ENCODE results near the gene PIM1.
"Not testable (repeated sequence)": the region's sequence is repeated elsewhere in the genome, so short reads cannot be mapped to it uniquely, and the experiment has no call there.

The PIM1 gene

GRCh38 chr6:37170273-37171200 is 585 bp downstream of the PIM1 start:
- in situ Hi-C loops (cut with MboI; ENCODE audit: low sequenced_read_pairs) = loop anchor here (5.0 to 10.0 kb wide), 2 partner anchors 118 to 146 kb away; no protein-coding TSS in a partner anchor

GRCh38 chr6:37171201-37171969 is 1.4 kb downstream of the PIM1 start:
- in situ Hi-C loops (cut with MboI; ENCODE audit: low sequenced_read_pairs) = loop anchor here (5.0 to 10.0 kb wide), 2 partner anchors 119 to 147 kb away; no protein-coding TSS in a partner anchor

DNA sequence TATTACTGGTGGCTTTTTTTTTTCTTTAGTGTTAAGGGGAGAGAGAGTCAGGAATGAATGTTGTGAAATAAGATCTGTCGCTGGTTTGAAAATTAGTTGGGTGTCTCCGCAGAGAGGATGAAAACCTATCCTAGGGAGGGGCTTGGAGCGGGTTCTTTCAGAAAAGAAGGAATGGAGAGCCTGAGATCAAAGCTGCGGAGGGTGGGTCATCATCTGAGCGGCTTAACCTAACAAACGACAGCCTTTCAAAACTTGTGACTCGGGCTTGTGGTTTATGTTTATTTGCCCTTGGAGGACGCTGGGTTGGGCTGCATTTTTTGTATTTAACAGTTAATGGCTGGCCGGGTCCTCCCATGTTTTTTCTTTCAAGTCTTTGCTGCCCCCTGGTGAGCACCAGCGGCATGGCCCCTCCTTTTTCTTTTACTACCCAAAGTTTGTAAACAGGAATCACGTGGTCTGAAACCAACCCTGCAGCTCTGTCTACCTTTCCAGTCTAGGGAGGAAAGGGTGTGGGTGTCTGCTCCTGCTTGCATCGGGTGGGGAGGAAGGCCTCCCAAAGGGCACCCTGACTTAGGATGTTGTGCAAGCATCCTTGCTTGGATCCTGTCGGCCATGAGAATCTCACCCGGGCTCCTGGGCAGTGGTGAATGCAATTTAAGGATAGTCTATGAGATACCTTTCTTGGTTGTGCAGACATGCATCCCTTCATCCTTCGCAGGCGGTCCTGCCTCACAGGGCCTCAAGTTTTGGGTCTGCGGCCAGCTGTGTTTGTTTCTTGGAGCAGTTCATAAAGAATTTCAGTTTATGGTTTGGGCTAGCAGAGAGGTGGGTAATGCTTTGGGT is 2.2 kb downstream of the PIM1 start:
- in situ Hi-C loops (cut with MboI; ENCODE audit: low sequenced_read_pairs) = loop anchor here (5.0 to 10.0 kb wide), 2 partner anchors 120 to 147 kb away; no protein-coding TSS in a partner anchor

- in situ Hi-C loops (cut with MboI; ENCODE audit: low sequenced_read_pairs) = loop anchor here (5.0 to 10.0 kb wide), 2 partner anchors 121 to 148 kb away; no protein-coding TSS in a partner anchor
Observed at GRCh38 chr6:37172912-37173492, 3.0 kb downstream of the PIM1 start.

- in situ Hi-C loops (cut with MboI; ENCODE audit: low sequenced_read_pairs) = loop anchor here (5.0 to 10.0 kb wide), 2 partner anchors 121 to 149 kb away; no protein-coding TSS in a partner anchor
Observed at GRCh38 chr6:37173493-37174195, 3.7 kb downstream of the PIM1 start.

DNA sequence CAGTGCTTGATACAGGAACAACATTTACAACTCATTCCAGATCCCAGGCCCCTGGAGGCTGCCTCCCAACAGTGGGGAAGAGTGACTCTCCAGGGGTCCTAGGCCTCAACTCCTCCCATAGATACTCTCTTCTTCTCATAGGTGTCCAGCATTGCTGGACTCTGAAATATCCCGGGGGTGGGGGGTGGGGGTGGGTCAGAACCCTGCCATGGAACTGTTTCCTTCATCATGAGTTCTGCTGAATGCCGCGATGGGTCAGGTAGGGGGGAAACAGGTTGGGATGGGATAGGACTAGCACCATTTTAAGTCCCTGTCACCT is 4.2 kb downstream of the PIM1 start:
- in situ Hi-C loops (cut with MboI; ENCODE audit: low sequenced_read_pairs) = loop anchor here (5.0 to 10.0 kb wide), 2 partner anchors 122 to 149 kb away; no protein-coding TSS in a partner anchor

DNA sequence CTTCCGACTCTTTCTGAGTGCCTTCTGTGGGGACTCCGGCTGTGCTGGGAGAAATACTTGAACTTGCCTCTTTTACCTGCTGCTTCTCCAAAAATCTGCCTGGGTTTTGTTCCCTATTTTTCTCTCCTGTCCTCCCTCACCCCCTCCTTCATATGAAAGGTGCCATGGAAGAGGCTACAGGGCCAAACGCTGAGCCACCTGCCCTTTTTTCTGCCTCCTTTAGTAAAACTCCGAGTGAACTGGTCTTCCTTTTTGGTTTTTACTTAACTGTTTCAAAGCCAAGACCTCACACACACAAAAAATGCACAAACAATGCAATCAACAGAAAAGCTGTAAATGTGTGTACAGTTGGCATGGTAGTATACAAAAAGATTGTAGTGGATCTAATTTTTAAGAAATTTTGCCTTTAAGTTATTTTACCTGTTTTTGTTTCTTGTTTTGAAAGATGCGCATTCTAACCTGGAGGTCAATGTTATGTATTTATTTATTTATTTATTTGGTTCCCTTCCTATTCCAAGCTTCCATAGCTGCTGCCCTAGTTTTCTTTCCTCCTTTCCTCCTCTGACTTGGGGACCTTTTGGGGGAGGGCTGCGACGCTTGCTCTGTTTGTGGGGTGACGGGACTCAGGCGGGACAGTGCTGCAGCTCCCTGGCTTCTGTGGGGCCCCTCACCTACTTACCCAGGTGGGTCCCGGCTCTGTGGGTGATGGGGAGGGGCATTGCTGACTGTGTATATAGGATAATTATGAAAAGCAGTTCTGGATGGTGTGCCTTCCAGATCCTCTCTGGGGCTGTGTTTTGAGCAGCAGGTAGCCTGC is 4.8 kb downstream of the PIM1 start:
- in situ Hi-C loops (cut with MboI; ENCODE audit: low sequenced_read_pairs) = loop anchor here (5.0 to 10.0 kb wide), 3 partner anchors 38 to 150 kb away; no protein-coding TSS in a partner anchor

GRCh38 chr6:37175332-37176267 is 5.6 kb downstream of the PIM1 start:
- in situ Hi-C loops (cut with MboI; ENCODE audit: low sequenced_read_pairs) = loop anchor here (5.0 to 10.0 kb wide), 2 partner anchors 37 to 151 kb away; no protein-coding TSS in a partner anchor

DNA sequence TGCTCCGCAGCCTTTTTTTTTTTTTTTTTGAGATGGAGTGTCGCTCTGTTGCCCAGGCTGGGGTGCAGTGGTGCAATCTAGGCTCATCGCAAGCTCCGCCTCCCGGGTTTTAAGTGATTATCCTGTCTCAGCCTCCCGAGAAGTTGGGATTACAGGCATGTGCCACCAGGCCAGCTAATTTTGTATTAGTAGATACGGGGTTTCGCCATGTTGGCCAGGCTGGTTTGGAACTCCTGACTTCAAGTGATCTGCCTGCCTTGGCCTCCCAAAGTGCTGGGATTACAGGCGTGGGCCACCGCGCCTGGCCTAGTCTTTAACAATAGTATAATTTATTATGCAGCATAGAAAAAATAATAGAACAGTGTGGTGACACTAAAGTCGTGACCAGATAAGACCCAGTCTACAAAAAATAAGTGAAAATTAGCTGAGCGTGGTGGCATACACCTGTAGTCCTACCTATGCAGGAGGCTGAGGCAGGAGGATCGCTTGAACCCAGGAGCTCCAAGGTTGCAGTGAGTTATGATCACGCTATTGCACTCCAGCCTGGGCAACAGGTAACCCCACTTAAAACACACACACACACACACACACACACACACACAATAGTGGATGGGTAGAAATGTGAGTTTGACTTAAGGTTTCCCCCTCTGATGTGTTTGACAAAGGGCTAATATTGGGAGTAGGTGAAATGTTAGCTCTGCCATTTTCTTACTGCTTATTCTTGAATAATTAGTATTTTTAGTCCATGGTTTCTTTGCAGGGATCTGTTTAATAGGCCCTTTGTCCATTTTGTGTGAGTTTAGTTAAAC is 6.5 kb downstream of the PIM1 start:
- in situ Hi-C loops (cut with MboI; ENCODE audit: low sequenced_read_pairs) = loop anchor here (5.0 to 10.0 kb wide), 2 partner anchors 36 to 152 kb away; no protein-coding TSS in a partner anchor

- in situ Hi-C loops (cut with MboI; ENCODE audit: low sequenced_read_pairs) = loop anchor here (5.0 to 10.0 kb wide), 2 partner anchors 35 to 153 kb away; no protein-coding TSS in a partner anchor
Observed at GRCh38 chr6:37177077-37177934, 7.4 kb downstream of the PIM1 start.

GRCh38 chr6:37177935-37178517 is 8.1 kb downstream of the PIM1 start:
- in situ Hi-C loops (cut with MboI; ENCODE audit: low sequenced_read_pairs) = loop anchor here (5.0 to 10.0 kb wide), 2 partner anchors 34 to 153 kb away; no protein-coding TSS in a partner anchor

DNA sequence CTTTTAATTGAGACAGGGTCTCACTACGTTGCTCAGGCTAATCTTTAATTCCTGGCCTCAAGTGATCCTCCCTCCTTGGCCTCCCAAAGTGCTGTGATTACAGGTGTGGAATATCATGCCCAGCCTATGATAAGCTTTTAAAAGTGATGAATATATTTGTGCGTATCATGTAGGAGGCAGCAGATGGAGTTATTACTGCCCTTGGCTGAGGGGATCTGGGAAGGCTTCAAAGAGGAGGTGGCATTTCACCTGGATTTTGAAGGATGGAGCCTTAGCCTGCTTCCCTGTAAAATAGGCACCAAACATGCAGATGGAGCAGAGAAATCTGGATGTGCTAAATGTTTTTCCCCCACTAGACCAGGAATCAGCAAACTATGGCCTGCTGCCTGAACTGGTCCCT is 10.1 kb downstream of the PIM1 start:
- in situ Hi-C loops (cut with MboI; ENCODE audit: low sequenced_read_pairs) = no loop called here

GRCh38 chr6:37180610-37181009 is 10.7 kb downstream of the PIM1 start:
- in situ Hi-C loops (cut with MboI; ENCODE audit: low sequenced_read_pairs) = not testable (repeated sequence)

GRCh38 chr6:37182736-37183590 is 13.0 kb downstream of the PIM1 start:
- in situ Hi-C loops (cut with MboI; ENCODE audit: low sequenced_read_pairs) = no loop called here
